Esophagus squamous epithelium (tissue), 5 donors: Measurements from ENCODE around the gene GSK3A. TPM values are rescaled to one million over a fixed set of nuclear protein-coding genes. Genes with fewer than 3 reads are reported as not detected.
A peak's percentile ranks its signal among the peaks of the same experiment; 100 is the strongest.

Source experiments
- DNase-seq: peaks from one replicate; lab custom pipeline; 2025; lab: John Stamatoyannopoulos, UW
- H3K27ac ChIP-seq, 4 donors: fragments of 200-600 bp; sonication (generic); one replicate each; pipeline ENCODE4 v1.5.1; 2016 to 2019; ENCODE audit warnings: mild to moderate bottlenecking in 1 of 4
- H3K27me3 ChIP-seq, 4 donors: fragments of 200-600 bp; sonication (generic); 1 replicate in 3 of 4; 2 replicates in 1 of 4; pipeline versions ENCODE4 v1.5.1 to v1.6.0; 2017 to 2021; ENCODE audit warnings: antibody characterized with exemption in 1 of 4
- H3K36me3 ChIP-seq, 3 donors: fragments of 200-600 bp; sonication (generic); one replicate each; pipeline ENCODE4 v1.5.1; 2016 to 2019
- H3K4me1 ChIP-seq, 3 donors: fragments of 200-600 bp; sonication (generic); one replicate each; pipeline ENCODE4 v1.5.1; 2017 to 2019
- H3K4me3 ChIP-seq, 4 donors: fragments of 200-600 bp; sonication (generic); 1 replicate in 3 of 4; 2 replicates in 1 of 4; pipeline ENCODE4 v1.5.1; 2016 to 2019; ENCODE audit warnings: mild to moderate bottlenecking in 2 of 4, moderate library complexity in 1 of 4
- H3K9me3 ChIP-seq, 3 donors: fragments of 200-600 bp; sonication (generic); one replicate each; pipeline ENCODE4 v1.5.1; 2016 to 2019
- POLR2A ChIP-seq, 4 donors: fragments of 450-650 bp; IDR thresholded peaks; one replicate each; pipeline ENCODE4 v1.6.1; 2017; ENCODE audit warnings: antibody characterized with exemption in 4 of 4, mild to moderate bottlenecking in 4 of 4, moderate library complexity in 3 of 4
- WGBS, 2 donors: methylation state at CpG; one replicate each; pipeline ENCODE4 v1.1.5; 2018; 5-methylcytosine and 5-hydroxymethylcytosine counted together
- intact Hi-C: fragments of 100-400 bp; cut with DNase I; formaldehyde crosslinking; loops from one replicate; pipeline ENCODE4 v1.15.0; 2022
- total RNA-seq, 4 donors: library from RNA; depleted of rRNA; stranded (reverse); fragments of >200 nt; gene quantifications; one replicate each; pipeline ENCODE4 v1.1.0, GENCODE V29; 2016
- TF ChIP-seq, protein P1 (sequence below), 6 experiments: fragments of 450-650 bp in 4 of 6; fragments of 200-600 bp in 2 of 6; sonication (generic) in 2 of 6; IDR thresholded peaks; one replicate each; pipeline ENCODE4 v1.5.1; 2016 to 2019; ENCODE audit warnings: antibody characterized with exemption in 6 of 6, mild to moderate bottlenecking in 4 of 6, moderate library complexity in 4 of 6
- donor health status: DM: yes; HTN: yes; CAD: no.

The GSK3A gene
- total RNA-seq, 4 donors from 2014 or later = 15.9 to 29.6 (median 26.5) TPM

DNA sequence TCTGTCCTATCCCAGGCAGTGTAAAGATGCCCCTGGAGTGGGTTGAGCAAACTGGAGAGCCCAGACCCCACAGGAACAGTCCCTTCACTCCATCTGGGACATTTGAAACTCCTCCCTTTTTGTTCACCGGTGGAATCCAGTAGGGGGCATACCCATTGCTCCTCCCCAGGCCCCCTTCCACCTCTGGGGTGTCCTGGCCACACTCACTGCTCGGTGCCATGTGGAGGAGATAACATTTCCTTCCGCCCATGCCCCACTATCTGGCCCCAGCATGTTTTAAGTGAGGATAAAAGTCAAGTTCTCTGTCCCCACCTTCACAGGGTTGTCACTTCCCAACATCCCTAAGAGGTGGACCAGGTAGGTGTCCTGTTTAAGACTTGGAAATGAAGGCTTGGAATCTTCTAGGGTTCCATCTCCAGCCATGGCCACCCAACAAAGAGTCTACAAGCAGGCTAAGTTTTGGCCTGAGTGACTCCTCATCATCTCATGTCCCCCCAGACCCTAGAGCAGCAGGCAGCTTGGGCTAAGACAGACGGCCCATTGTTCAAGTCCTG, 13.0 kb downstream of the GSK3A start:
- no peak overlapping the region for H3K4me3 ChIP-seq
- no peak for DNase-seq
- WGBS, 2 donors = 56 to 64% methylated on average over 4 of the region's 4 CpGs
- H3K9me3 ChIP-seq = no peaks in the 10 kb centered on the region
- TF ChIP-seq POLR2A (IDR thresholded peaks at IDR 0.05) = no peak
- TF ChIP-seq, protein P1, sequence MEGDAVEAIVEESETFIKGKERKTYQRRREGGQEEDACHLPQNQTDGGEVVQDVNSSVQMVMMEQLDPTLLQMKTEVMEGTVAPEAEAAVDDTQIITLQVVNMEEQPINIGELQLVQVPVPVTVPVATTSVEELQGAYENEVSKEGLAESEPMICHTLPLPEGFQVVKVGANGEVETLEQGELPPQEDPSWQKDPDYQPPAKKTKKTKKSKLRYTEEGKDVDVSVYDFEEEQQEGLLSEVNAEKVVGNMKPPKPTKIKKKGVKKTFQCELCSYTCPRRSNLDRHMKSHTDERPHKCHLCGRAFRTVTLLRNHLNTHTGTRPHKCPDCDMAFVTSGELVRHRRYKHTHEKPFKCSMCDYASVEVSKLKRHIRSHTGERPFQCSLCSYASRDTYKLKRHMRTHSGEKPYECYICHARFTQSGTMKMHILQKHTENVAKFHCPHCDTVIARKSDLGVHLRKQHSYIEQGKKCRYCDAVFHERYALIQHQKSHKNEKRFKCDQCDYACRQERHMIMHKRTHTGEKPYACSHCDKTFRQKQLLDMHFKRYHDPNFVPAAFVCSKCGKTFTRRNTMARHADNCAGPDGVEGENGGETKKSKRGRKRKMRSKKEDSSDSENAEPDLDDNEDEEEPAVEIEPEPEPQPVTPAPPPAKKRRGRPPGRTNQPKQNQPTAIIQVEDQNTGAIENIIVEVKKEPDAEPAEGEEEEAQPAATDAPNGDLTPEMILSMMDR (IDR thresholded peaks at IDR 0.05) = no peak
- peak overlapping the region in 1 of 4 donors; percentile 21 for H3K27ac ChIP-seq
- H3K27me3 ChIP-seq = no peaks in the 10 kb centered on the region
- peaks cover 0 to 13% (median 0%) of the 10 kb centered on the region in 3 donors for H3K4me1 ChIP-seq
- intact Hi-C loops = no loop called here
- peaks cover 21 to 100% (median 61%) of the 10 kb centered on the region in 3 donors for H3K36me3 ChIP-seq

DNA sequence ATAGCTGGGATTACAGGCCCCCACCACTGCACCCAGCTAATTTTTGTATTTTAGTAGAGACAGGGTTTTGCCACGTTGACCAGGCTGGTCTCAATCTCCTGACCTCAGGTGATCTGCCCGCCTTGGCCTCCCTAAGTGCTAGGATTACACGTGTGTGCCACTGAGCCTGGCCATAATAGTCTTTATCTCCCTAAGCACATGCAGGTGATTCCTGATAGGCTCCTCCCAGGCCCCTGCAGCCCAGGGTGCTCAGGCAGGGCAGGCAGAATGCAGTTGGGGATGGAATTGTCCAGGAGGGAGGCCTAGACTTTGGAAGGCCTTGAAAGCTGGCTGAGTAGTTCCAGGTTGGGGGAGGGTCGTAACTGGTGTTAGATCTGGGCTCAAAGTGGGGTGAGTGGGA, 13.8 kb downstream of the GSK3A start:
- TF ChIP-seq, protein P1 (IDR thresholded peaks at IDR 0.05) = no peak
- no peak for TF ChIP-seq POLR2A (IDR thresholded peaks at IDR 0.05)
- intact Hi-C loops = no loop called here

DNA sequence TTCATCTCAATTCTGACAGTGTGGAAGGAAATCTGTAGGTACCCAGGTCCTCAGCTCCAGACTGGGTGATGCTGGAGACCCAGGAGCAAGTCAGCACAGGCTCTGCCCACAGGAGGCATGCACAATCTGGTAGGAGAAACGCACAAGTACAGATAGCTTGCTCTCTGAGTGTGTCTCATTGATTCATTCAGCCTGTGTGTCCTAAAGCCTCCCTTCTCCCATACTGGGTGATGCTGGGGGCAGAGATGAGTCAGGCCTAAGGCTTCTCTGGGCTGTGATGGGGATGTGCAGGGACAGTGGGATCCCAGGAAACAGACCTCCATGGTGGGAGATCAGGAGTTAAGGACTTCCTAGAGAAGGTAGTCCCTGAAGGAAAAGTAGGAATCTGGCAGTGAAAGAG, 15.5 kb downstream of the GSK3A start:
- no peak overlapping the region for H3K4me3 ChIP-seq
- peaks cover 0 to 27% (median 1%) of the 10 kb centered on the region in 3 donors for H3K4me1 ChIP-seq
- peaks cover 23 to 90% (median 38%) of the 10 kb centered on the region in 3 donors for H3K36me3 ChIP-seq
- no peaks in the 10 kb centered on the region for H3K27me3 ChIP-seq
- intact Hi-C loops = no loop called here
- TF ChIP-seq, protein P1 (IDR thresholded peaks at IDR 0.05) = no peak
- TF ChIP-seq POLR2A (IDR thresholded peaks at IDR 0.05) = no peak
- H3K27ac ChIP-seq = no peak overlapping the region
- 38% methylated on average over 1 of the region's 1 CpG; no CpG with 5 or more reads in 1 of the 2 donors for WGBS, 2 donors
- no peaks in the 10 kb centered on the region for H3K9me3 ChIP-seq
- DNase-seq = no peak

More for the DNA sequence above, 13.8 kb downstream of the GSK3A start:
- Histone ChIP-seq H3K4me1 (peaks cover 0 to 13% (median 0%) of the 10 kb centered on the region in 3 donors), H3K9me3 (no peaks in the 10 kb centered on the region), H3K27ac (no peak overlapping the region), H3K36me3 (peaks cover 23 to 98% (median 55%) of the 10 kb centered on the region in 3 donors), H3K27me3 (no peaks in the 10 kb centered on the region), H3K4me3 (no peak overlapping the region)
- 60 to 71% methylated on average over 1 to 4 of the region's 4 CpGs for WGBS, 2 donors
- no peak for DNase-seq

DNA sequence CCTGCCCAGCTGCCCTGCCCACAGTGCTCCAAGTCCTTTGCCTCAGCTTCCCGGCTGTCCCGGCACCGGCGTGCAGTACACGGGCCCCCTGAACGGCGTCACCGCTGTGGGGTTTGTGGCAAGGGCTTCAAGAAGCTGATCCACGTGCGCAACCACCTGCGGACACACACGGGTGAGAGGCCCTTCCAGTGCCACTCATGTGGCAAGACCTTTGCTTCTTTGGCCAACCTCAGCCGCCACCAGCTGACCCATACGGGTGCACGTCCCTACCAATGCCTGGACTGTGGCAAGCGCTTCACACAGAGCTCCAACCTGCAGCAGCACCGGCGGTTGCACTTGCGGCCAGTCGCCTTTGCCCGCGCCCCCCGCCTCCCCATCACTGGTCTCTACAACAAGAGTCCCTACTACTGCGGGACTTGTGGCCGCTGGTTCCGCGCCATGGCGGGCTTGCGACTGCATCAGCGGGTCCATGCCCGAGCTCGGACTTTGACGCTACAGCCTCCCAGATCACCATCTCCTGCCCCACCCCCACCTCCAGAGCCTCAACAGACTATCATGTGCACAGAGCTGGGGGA, 16.6 kb downstream of the GSK3A start:
- no peak overlapping the region for H3K27ac ChIP-seq
- intact Hi-C loops = no loop called here
- no peak overlapping the region for H3K4me3 ChIP-seq
- no peaks in the 10 kb centered on the region for H3K27me3 ChIP-seq
- peaks cover 6 to 38% (median 11%) of the 10 kb centered on the region in 3 donors for H3K4me1 ChIP-seq
- WGBS, 2 donors = 90 to 98% methylated on average over 2 to 7 of the region's 33 CpGs
- H3K9me3 ChIP-seq = no peaks in the 10 kb centered on the region
- DNase-seq = no peak
- peaks cover 23 to 79% (median 28%) of the 10 kb centered on the region in 3 donors for H3K36me3 ChIP-seq
- TF ChIP-seq, protein P1 (IDR thresholded peaks at IDR 0.05) = no peak
- no peak for TF ChIP-seq POLR2A (IDR thresholded peaks at IDR 0.05)

DNA sequence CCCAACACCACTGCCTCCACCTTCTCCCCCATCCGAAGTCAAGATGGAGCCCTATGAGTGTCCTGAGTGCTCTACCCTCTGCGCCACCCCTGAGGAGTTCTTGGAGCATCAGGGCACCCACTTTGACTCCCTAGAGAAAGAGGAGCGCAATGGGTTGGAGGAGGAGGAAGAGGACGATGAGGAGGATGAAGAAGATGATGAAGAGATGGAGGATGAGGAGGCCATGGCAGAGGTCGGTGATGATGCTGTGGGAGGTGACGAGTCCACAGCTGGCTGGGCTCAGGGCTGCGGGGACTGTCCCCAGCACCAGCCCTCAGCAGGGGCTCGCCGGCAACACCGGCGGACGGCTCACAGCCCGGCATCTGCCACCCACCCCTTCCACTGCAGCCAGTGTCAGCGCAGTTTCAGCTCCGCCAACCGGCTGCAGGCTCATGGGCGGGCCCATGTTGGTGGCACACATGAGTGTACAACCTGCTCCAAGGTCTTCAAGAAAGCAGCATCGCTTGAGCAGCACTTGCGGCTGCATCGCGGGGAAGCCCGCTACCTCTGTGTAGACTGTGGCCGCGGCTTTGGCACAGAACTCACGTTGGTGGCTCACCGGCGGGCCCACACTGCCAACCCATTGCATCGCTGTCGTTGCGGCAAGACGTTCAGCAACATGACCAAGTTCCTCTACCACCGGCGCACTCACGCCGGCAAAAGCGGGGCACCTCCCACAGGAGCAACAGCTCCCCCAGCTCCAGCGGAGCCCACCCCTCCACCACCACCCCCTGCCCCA, 17.3 kb downstream of the GSK3A start:
- Histone ChIP-seq H3K27ac (no peak overlapping the region), H3K9me3 (no peaks in the 10 kb centered on the region), H3K4me1 (peaks cover 9 to 37% (median 14%) of the 10 kb centered on the region in 3 donors), H3K27me3 (no peaks in the 10 kb centered on the region), H3K4me3 (no peak overlapping the region), H3K36me3 (peaks cover 23 to 72% (median 24%) of the 10 kb centered on the region in 3 donors)
- intact Hi-C loops = no loop called here
- 95% methylated on average over 13 to 28 of the region's 37 CpGs for WGBS, 2 donors
- TF ChIP-seq POLR2A (IDR thresholded peaks at IDR 0.05) = no peak
- TF ChIP-seq, protein P1 (IDR thresholded peaks at IDR 0.05) = no peak
- no peak for DNase-seq
